PC-9 (cell line): ENCODE results near the gene SDHB. TPM values are rescaled to one million over a fixed set of nuclear protein-coding genes. Genes with fewer than 3 reads are reported as not detected.

ENCODE experiments used
- BruUV-seq: library from RNA; stranded (reverse); fragments of 400-500 nt; replicated peaks from 2 replicates; lab custom pipeline; 2021; lab: Mats Ljungman, UMichigan
- CTCF ChIA-PET: fragments of 300-600 bp; sonication (Branson Sonifier 250); formaldehyde crosslinking; loops from one replicate; lab custom pipeline; 2022; ENCODE audit warnings: antibody characterized with exemption; lab: Charles Lee
- POLR2A ChIA-PET: fragments of 300-600 bp; sonication (Branson Sonifier 250); formaldehyde crosslinking; loops from one replicate; lab custom pipeline; 2022; ENCODE audit warnings: antibody characterized with exemption; ENCODE audit not compliant: unreplicated experiment; lab: Charles Lee
- DNase-seq, 2 experiments: peaks; one replicate each; pipeline versions ENCODE4 v3.0.0 to v3.0.0-alpha.2; 2015 to 2022; ENCODE audit warnings: mixed read lengths in 1 of 2
- H2AFZ ChIP-seq: fragments of 200-600 bp; sonication (generic); 2 replicates; pipeline ENCODE4 v1.8.1; 2017; ENCODE audit warnings: antibody characterized with exemption
- H3F3A ChIP-seq: fragments of 200-600 bp; sonication (generic); 2 replicates; pipeline ENCODE4 v1.8.1; 2017; ENCODE audit warnings: antibody characterized with exemption, mild to moderate bottlenecking, low read depth; ENCODE audit not compliant: insufficient read depth
- H3K27ac ChIP-seq: fragments of 200-600 bp; sonication (generic); 2 replicates; pipeline ENCODE4 v1.6.1; 2016; ENCODE audit warnings: mixed run types
- H3K27me3 ChIP-seq: fragments of 200-600 bp; sonication (generic); 2 replicates; pipeline ENCODE4 v1.6.1; 2016; ENCODE audit warnings: low read depth, mixed run types; ENCODE audit not compliant: insufficient read depth
- H3K36me3 ChIP-seq: fragments of 200-600 bp; sonication (generic); 2 replicates; pipeline ENCODE4 v1.6.1; 2016; ENCODE audit warnings: low read depth, mixed run types
- H3K4me1 ChIP-seq: fragments of 200-600 bp; sonication (generic); replicated peaks from 2 replicates; pipeline ENCODE4 v1.6.1; 2016; ENCODE audit warnings: mixed run types; ENCODE audit not compliant: insufficient read depth
- H3K4me2 ChIP-seq: fragments of 200-600 bp; sonication (generic); 2 replicates; pipeline ENCODE4 v1.6.1; 2017; ENCODE audit warnings: mixed run types
- H3K4me3 ChIP-seq: fragments of 200-600 bp; sonication (generic); 2 replicates; pipeline ENCODE4 v1.6.1; 2016; ENCODE audit warnings: mixed run types
- H3K79me2 ChIP-seq: fragments of 200-600 bp; sonication (generic); 2 replicates; pipeline ENCODE4 v1.6.1; 2017; ENCODE audit warnings: low read depth, mixed run types
- H3K9me2 ChIP-seq: fragments of 200-600 bp; sonication (generic); 2 replicates; pipeline ENCODE4 v1.8.1; 2017; ENCODE audit warnings: mild to moderate bottlenecking; ENCODE audit not compliant: insufficient read depth
- H3K9me3 ChIP-seq: fragments of 200-600 bp; sonication (generic); 2 replicates; pipeline ENCODE4 v1.8.1; 2016; ENCODE audit warnings: low read depth; ENCODE audit not compliant: insufficient read depth
- H4K20me1 ChIP-seq: fragments of 200-600 bp; sonication (generic); 2 replicates; pipeline ENCODE4 v1.8.1; 2017; ENCODE audit not compliant: insufficient read depth
- CTCF ChIP-seq: fragments of 200-600 bp; sonication (generic); conservative IDR thresholded peaks from 2 replicates; pipeline ENCODE4 v1.6.1; 2017; ENCODE audit warnings: mixed run types, antibody characterized with exemption, mild to moderate bottlenecking, moderate library complexity
- EZH2 ChIP-seq: fragments of 200-600 bp; sonication (generic); IDR thresholded peaks from 2 replicates; pipeline ENCODE4 v1.8.0; 2017; ENCODE audit warnings: antibody characterized with exemption, low read depth
- intact Hi-C: fragments of 100-400 bp; cut with micrococcal nuclease; formaldehyde crosslinking; loops from one replicate; pipeline ENCODE4 v1.10.0; 2022; ENCODE audit not compliant: unreplicated experiment
- total RNA-seq: library from RNA; stranded (reverse); gene quantifications from 2 replicates; pipeline ENCODE4 v1.2.3, GENCODE V29; 2021

Gene SDHB
- total RNA-seq, 1 experiment from 2014 or later, result 101 TPM

GRCh38 chr1:17007121-17007520 is 46.7 kb downstream of the SDHB start:
- ChIA-PET CTCF (no interaction called here), POLR2A (no interaction called here)
- no peak overlapping the region for H3K4me2 ChIP-seq
- intact Hi-C loops, result no loop called here
- no peak overlapping the region for H3K27ac ChIP-seq
- H3K9me3 ChIP-seq, result no peaks in the 10 kb centered on the region
- no TSS peak for BruUV-seq
- no peaks in the 10 kb centered on the region; the same call in 1 of the 2 replicates for H3K79me2 ChIP-seq
- peaks cover 16% of the 10 kb centered on the region for H3F3A ChIP-seq
- H4K20me1 ChIP-seq, result no peaks in the 10 kb centered on the region
- no peaks in the 10 kb centered on the region for H3K9me2 ChIP-seq
- H3K36me3 ChIP-seq, result no peaks in the 10 kb centered on the region
- DNase-seq, result no peak
- 0 out of 2 replicates have a peak, but pooled peaks cover 4% of the 10 kb centered on the region for H3K4me1 ChIP-seq
- no peak overlapping the region for H2AFZ ChIP-seq
- H3K27me3 ChIP-seq, result no peaks in the 10 kb centered on the region
- TF ChIP-seq CTCF (no peak), EZH2 (no peak)
- no peak overlapping the region for H3K4me3 ChIP-seq

- POLR2A ChIA-PET, result no interaction called here
- 0 out of 2 replicates have a peak, but pooled peaks cover 4% of the 10 kb centered on the region for H3K4me1 ChIP-seq
- CTCF ChIA-PET, result no interaction called here
- no peaks in the 10 kb centered on the region for H4K20me1 ChIP-seq
- no peak overlapping the region for H3K4me2 ChIP-seq
- H3K9me2 ChIP-seq, result no peaks in the 10 kb centered on the region
- no peak overlapping the region for H3K27ac ChIP-seq
- H3K36me3 ChIP-seq, result no peaks in the 10 kb centered on the region
- H3K9me3 ChIP-seq, result no peaks in the 10 kb centered on the region
- no TSS peak for BruUV-seq
- intact Hi-C loops, result no loop called here
- H2AFZ ChIP-seq, result no peak overlapping the region
- DNase-seq, result no peak
- no peaks in the 10 kb centered on the region; the same call in 1 of the 2 replicates for H3K79me2 ChIP-seq
- peaks cover 16% of the 10 kb centered on the region for H3F3A ChIP-seq
- no peak for TF ChIP-seq CTCF
- no peak for TF ChIP-seq EZH2
- H3K4me3 ChIP-seq, result no peak overlapping the region
- no peaks in the 10 kb centered on the region for H3K27me3 ChIP-seq
These were observed 48.5 kb downstream of the SDHB start for GRCh38 chr1:17005365-17005740.

- CTCF ChIA-PET, result no interaction called here
- DNase-seq, result no peak
These were observed 49.1 kb downstream of the SDHB start for GRCh38 chr1:17004466-17005364.

More at GRCh38 chr1:17004466-17005364, 49.1 kb downstream of the SDHB start:
- no peaks in the 10 kb centered on the region for H3K9me2 ChIP-seq
- H3K27me3 ChIP-seq, result no peaks in the 10 kb centered on the region
- no TSS peak for BruUV-seq
- TF ChIP-seq CTCF, result no peak
- no peak for TF ChIP-seq EZH2
- H3K4me1 ChIP-seq, result 0 out of 2 replicates have a peak, but pooled peaks cover 4% of the 10 kb centered on the region
- H3K4me2 ChIP-seq, result no peak overlapping the region; the same call in 1 of the 2 replicates
- H3K4me3 ChIP-seq, result no peak overlapping the region
- POLR2A ChIA-PET, result no interaction called here
- no peak overlapping the region for H2AFZ ChIP-seq
- H3K36me3 ChIP-seq, result no peaks in the 10 kb centered on the region
- H3F3A ChIP-seq, result peaks cover 16% of the 10 kb centered on the region
- H4K20me1 ChIP-seq, result no peaks in the 10 kb centered on the region
- H3K9me3 ChIP-seq, result no peaks in the 10 kb centered on the region
- no peak overlapping the region for H3K27ac ChIP-seq
- intact Hi-C loops, result no loop called here
- no peaks in the 10 kb centered on the region for H3K79me2 ChIP-seq
